Fibroblast of lung (primary cell): ENCODE results near the gene DOHH. TPM values are rescaled to one million over a fixed set of nuclear protein-coding genes. Genes with fewer than 3 reads are reported as not detected.

Source experiments
- DNase-seq, 2 donors: peaks; one replicate each; pipeline versions ENCODE4 v3.0.0 to v3.0.0-alpha.2; 2010; ENCODE audit warnings: low read depth in 2 of 2
- H2AFZ ChIP-seq: 2 replicates; pipeline ENCODE4 v1.5.1; 2012; ENCODE audit warnings: low read length, control low read depth, inconsistent platforms
- H3K27ac ChIP-seq: 2 replicates; pipeline ENCODE4 v1.5.1; 2011; ENCODE audit warnings: low read length, control low read depth; ENCODE audit not compliant: insufficient read depth
- H3K27me3 ChIP-seq: 2 replicates; pipeline ENCODE4 v1.5.1; 2011; ENCODE audit warnings: mild to moderate bottlenecking, low read length; ENCODE audit not compliant: control insufficient read depth, insufficient read depth
- H3K36me3 ChIP-seq: 2 replicates; pipeline ENCODE4 v1.5.1; 2011; ENCODE audit warnings: low read length; ENCODE audit not compliant: control insufficient read depth, insufficient read depth
- H3K4me1 ChIP-seq: 2 replicates; pipeline ENCODE4 v1.5.1; 2011; ENCODE audit warnings: low read length; ENCODE audit not compliant: control insufficient read depth, insufficient read depth; ENCODE audit errors: extremely low read depth
- H3K4me2 ChIP-seq: 2 replicates; pipeline ENCODE4 v1.5.1; 2011; ENCODE audit warnings: low read length, control low read depth; ENCODE audit not compliant: insufficient read depth; ENCODE audit errors: extremely low read depth
- H3K4me3 ChIP-seq, 4 experiments: fragments of 200-600 bp in 1 of 4; sonication (generic) in 1 of 4; replicated peaks in 1 of 4; 2 replicates each; pipeline ENCODE4 v1.5.1; 2011 to 2016; ENCODE audit warnings: low read length in 4 of 4, low read depth in 3 of 4, mild to moderate bottlenecking in 3 of 4, control low read depth in 2 of 4, inconsistent platforms in 1 of 4, mixed read lengths in 1 of 4; ENCODE audit not compliant: insufficient read depth in 1 of 4; ENCODE audit errors: control extremely low read depth in 1 of 4
- H3K79me2 ChIP-seq: 2 replicates; pipeline ENCODE4 v1.5.1; 2012; ENCODE audit warnings: mild to moderate bottlenecking, low read length, inconsistent platforms; ENCODE audit not compliant: control insufficient read depth, insufficient read depth
- H3K9ac ChIP-seq: 2 replicates; pipeline ENCODE4 v1.5.1; 2011; ENCODE audit warnings: mild to moderate bottlenecking, low read length, control low read depth; ENCODE audit not compliant: insufficient read depth
- H3K9me3 ChIP-seq: 2 replicates; pipeline ENCODE4 v1.5.1; 2012; ENCODE audit warnings: low read depth, low read length; ENCODE audit not compliant: control insufficient read depth, insufficient read depth
- H4K20me1 ChIP-seq: 2 replicates; pipeline ENCODE4 v1.5.1; 2011; ENCODE audit warnings: low read length; ENCODE audit not compliant: control insufficient read depth, insufficient read depth; ENCODE audit errors: extremely low read depth
- CTCF ChIP-seq, 2 donors: IDR thresholded peaks in 1 of 2; conservative IDR thresholded peaks in 1 of 2; 1 replicate in 1 of 2; 2 replicates in 1 of 2; pipeline ENCODE4 v1.5.1; 2011 to 2012; ENCODE audit warnings: low read length in 2 of 2, control low read depth in 1 of 2, inconsistent platforms in 1 of 2, low read depth in 1 of 2, mild to moderate bottlenecking in 1 of 2
- EZH2 ChIP-seq: IDR thresholded peaks from 2 replicates; pipeline ENCODE4 v1.5.1; 2012; ENCODE audit warnings: low read length, control low read depth, mild to moderate bottlenecking; ENCODE audit errors: missing control alignments
- polyA plus RNA-seq, 2 donors: library from polyadenylated mRNA; depleted of rRNA in 1 of 2; stranded (reverse) in 1 of 2; unstranded in 1 of 2; fragments of >200 nt; gene quantifications; 2 replicates each; pipeline ENCODE4 v1.2.1, GENCODE V29; 2011 to 2012; ENCODE audit warnings: missing spikeins in 1 of 2
- total RNA-seq: library from RNA; depleted of rRNA; stranded (reverse); fragments of >200 nt; gene quantifications from 2 replicates; pipeline ENCODE4 v1.2.1, GENCODE V29; 2014

The DOHH gene
- total and polyA plus RNA-seq, 2 donors (not counting 1 experiment from before 2014, with no cell fraction given): 4.1 to 10.1 TPM

- no peak overlapping the region for H3K4me2 ChIP-seq
- no peak overlapping the region for H3K9ac ChIP-seq
- no peaks in the 10 kb centered on the region for H4K20me1 ChIP-seq
- peaks cover 32% of the 10 kb centered on the region for H3K79me2 ChIP-seq
- TF ChIP-seq EZH2 (no peak), CTCF (conservative IDR thresholded peaks at IDR 0.05 in 1 of 2, IDR thresholded peaks at IDR 0.05 in 1 of 2; ENCODE audit: low read depth in 1 of 2, low read length in 2 of 2) (no peak)
- peak in 1 of 2 donors; percentile 45 for DNase-seq
- H3K27ac ChIP-seq: no peak overlapping the region
- no peaks in the 10 kb centered on the region for H3K9me3 ChIP-seq
- H3K4me3 ChIP-seq: no peak overlapping the region
- H3K36me3 ChIP-seq: no peaks in the 10 kb centered on the region
- no peaks in the 10 kb centered on the region for H3K27me3 ChIP-seq
- H3K4me1 ChIP-seq: peaks cover 8% of the 10 kb centered on the region
- H2AFZ ChIP-seq: no peak overlapping the region
Measured at GRCh38 chr19:3503036-3503572, 2.6 kb upstream of the DOHH start.

- Histone ChIP-seq H3K9ac (no peak overlapping the region), H4K20me1 (no peaks in the 10 kb centered on the region), H3K27me3 (no peaks in the 10 kb centered on the region), H3K79me2 (peaks cover 25% of the 10 kb centered on the region), H2AFZ (no peak overlapping the region), H3K4me1 (peaks cover 8% of the 10 kb centered on the region), H3K4me2 (no peak overlapping the region), H3K27ac (no peak overlapping the region), H3K4me3 (no peak overlapping the region), H3K9me3 (no peaks in the 10 kb centered on the region), H3K36me3 (peaks cover 4% of the 10 kb centered on the region)
- TF ChIP-seq EZH2: no peak
- TF ChIP-seq CTCF (conservative IDR thresholded peaks at IDR 0.05 in 1 of 2, IDR thresholded peaks at IDR 0.05 in 1 of 2; ENCODE audit: low read depth in 1 of 2, low read length in 2 of 2): no peak
- DNase-seq: no peak
Measured at GRCh38 chr19:3501780-3502179, 1.3 kb upstream of the DOHH start.

GRCh38 chr19:3499738-3500428 is 591 bp downstream of the DOHH start:
- DNase-seq: no peak
- Histone ChIP-seq H4K20me1 (no peaks in the 10 kb centered on the region), H3K36me3 (peaks cover 9% of the 10 kb centered on the region)

More at GRCh38 chr19:3499738-3500428, 591 bp downstream of the DOHH start:
- Histone ChIP-seq H3K4me1 (peaks cover 8% of the 10 kb centered on the region), H3K4me3 (peak overlapping the region; percentile 78 to 99 (median 89)), H3K27me3 (no peaks in the 10 kb centered on the region), H3K9me3 (no peaks in the 10 kb centered on the region), H3K27ac (peak overlapping the region; percentile 100), H2AFZ (peak overlapping the region; percentile 99), H3K9ac (peak overlapping the region; percentile 99), H3K79me2 (peaks cover 19% of the 10 kb centered on the region), H3K4me2 (peak overlapping the region; percentile 100)
- no peak for TF ChIP-seq CTCF (conservative IDR thresholded peaks at IDR 0.05 in 1 of 2, IDR thresholded peaks at IDR 0.05 in 1 of 2; ENCODE audit: low read depth in 1 of 2, low read length in 2 of 2)
